A549 (cell line): ENCODE data around the gene TCF7L1. TPM values are rescaled to one million over a fixed set of nuclear protein-coding genes. Genes with fewer than 3 reads are reported as not detected.

Source experiments
- ATAC-seq, 2 experiments: fragments of 200-7000 bp in 1 of 2; fragments of >200 bp in 1 of 2; cut with Nextera tagmentation in 1 of 2; cut with Tn5 transposase in 1 of 2; 3 replicates each; pipeline versions ENCODE4 v1.8.0 to v1.9.1; 2018 to 2020; ENCODE audit warnings: mild to moderate bottlenecking in 1 of 2, moderate library complexity in 1 of 2
- CTCF ChIA-PET: fragments of 300-600 bp; sonication (Branson Sonifier 250); formaldehyde crosslinking; extraction: SDS; loops from one replicate; lab custom pipeline; 2021; ENCODE audit warnings: antibody characterized with exemption, inconsistent platforms; lab: Yijun Ruan, JAX
- POLR2A ChIA-PET: fragments of 350-600 bp; formaldehyde crosslinking; extraction: SDS; loops from one replicate; lab custom pipeline; 2021; ENCODE audit warnings: antibody characterized with exemption, inconsistent platforms; lab: Yijun Ruan, JAX
- DNase-seq, 2 experiments: peaks; one replicate each; pipeline versions ENCODE4 v3.0.0 to v3.0.0-alpha.2; 2011 to 2016; ENCODE audit warnings: low read depth in 1 of 2, low spot score in 1 of 2
- FAIRE-seq: peaks from 2 replicates; lab custom pipeline; 2011; peaks lifted over from hg19 to GRCh38; lab: Jason Lieb, UNC
- H3K27ac ChIP-seq, 2 experiments: fragments of >200 bp; sonication (Bioruptor Twin); formaldehyde crosslinking; 3 replicates each; pipeline ENCODE4 v1.5.1; 2016 to 2017
- H3K4me1 ChIP-seq: fragments of >200 bp; sonication (Bioruptor Twin); formaldehyde crosslinking; 3 replicates; pipeline ENCODE4 v1.6.1; 2016
- H3K4me2 ChIP-seq: fragments of >200 bp; sonication (Bioruptor Twin); formaldehyde crosslinking; 3 replicates; pipeline ENCODE4 v1.6.1; 2016
- H3K4me3 ChIP-seq: fragments of >200 bp; sonication (Bioruptor Twin); formaldehyde crosslinking; 3 replicates; pipeline ENCODE4 v1.5.1; 2016
- H3K9me3 ChIP-seq: fragments of >200 bp; sonication (Bioruptor Twin); formaldehyde crosslinking; 3 replicates; pipeline ENCODE4 v1.6.1; 2016
- BHLHE40 ChIP-seq: IDR thresholded peaks from 2 replicates; pipeline ENCODE4 v1.6.1; 2012; ENCODE audit warnings: low read depth, low read length, inconsistent platforms
- CBX8 ChIP-seq: fragments of 200-600 bp; sonication (generic); IDR thresholded peaks from 2 replicates; pipeline ENCODE4 v1.6.1; 2016
- CEBPB ChIP-seq, 2 experiments: fragments of >200 bp in 1 of 2; sonication (Bioruptor Twin) in 1 of 2; formaldehyde crosslinking in 1 of 2; IDR thresholded peaks; 2 replicates each; pipeline ENCODE4 v1.6.1; 2012 to 2016
- CHD2 ChIP-seq: fragments of 150-350 bp; IDR thresholded peaks from 2 replicates; pipeline ENCODE4 v1.6.1; 2014; ENCODE audit warnings: low read length; ENCODE audit not compliant: partially characterized antibody
- CHD4 ChIP-seq: fragments of 200-600 bp; sonication (generic); IDR thresholded peaks from 2 replicates; pipeline ENCODE4 v1.6.1; 2016; ENCODE audit warnings: antibody characterized with exemption, mild to moderate bottlenecking, borderline replicate concordance
- CTCF ChIP-seq: fragments of >200 bp; sonication (Bioruptor Twin); formaldehyde crosslinking; IDR thresholded peaks from 3 replicates; pipeline ENCODE4 v1.5.1; 2016
- EHF ChIP-seq: fragments of 250-450 bp; sonication (Bioruptor Pico); IDR thresholded peaks from 2 replicates; pipeline ENCODE4 v1.5.0; 2020; ENCODE audit warnings: mild to moderate bottlenecking
- EHMT2 ChIP-seq: fragments of 200-600 bp; sonication (generic); IDR thresholded peaks from 2 replicates; pipeline ENCODE4 v1.6.1; 2016; ENCODE audit warnings: antibody characterized with exemption, low read depth, mild to moderate bottlenecking, moderate library complexity
- FOXS1 ChIP-seq: fragments of 250-450 bp; sonication (Bioruptor Pico); IDR thresholded peaks from 2 replicates; pipeline ENCODE4 v1.5.0; 2020; ENCODE audit warnings: mild to moderate bottlenecking, moderate library complexity
- GATA3 ChIP-seq: IDR thresholded peaks from 2 replicates; pipeline ENCODE4 v1.6.1; 2012; ENCODE audit warnings: borderline replicate concordance
- HEYL ChIP-seq: fragments of 250-450 bp; sonication (Bioruptor Pico); IDR thresholded peaks from 2 replicates; pipeline ENCODE4 v1.8.0; 2021; ENCODE audit warnings: mild to moderate bottlenecking, moderate library complexity
- HOXA7 ChIP-seq: fragments of 250-450 bp; sonication (Bioruptor Pico); IDR thresholded peaks from 2 replicates; pipeline ENCODE4 v1.5.0; 2020; ENCODE audit warnings: mild to moderate bottlenecking, moderate library complexity
- HOXB13 ChIP-seq: fragments of 250-450 bp; sonication (Bioruptor Pico); IDR thresholded peaks from 2 replicates; pipeline ENCODE4 v1.5.0; 2020; ENCODE audit warnings: low read depth, mild to moderate bottlenecking, moderate library complexity
- HOXB5 ChIP-seq: fragments of 250-450 bp; sonication (Bioruptor Pico); IDR thresholded peaks from 2 replicates; pipeline ENCODE4 v1.5.0; 2020; ENCODE audit warnings: mild to moderate bottlenecking, moderate library complexity
- JUN ChIP-seq, 2 experiments: fragments of >200 bp; sonication (Bioruptor Twin); formaldehyde crosslinking; IDR thresholded peaks; 2 replicates in 1 of 2; 3 replicates in 1 of 2; pipeline ENCODE4 v1.6.1; 2016 to 2017
- JUNB ChIP-seq: fragments of >200 bp; sonication (Bioruptor Twin); formaldehyde crosslinking; IDR thresholded peaks from 2 replicates; pipeline ENCODE4 v1.6.1; 2016
- KDM1A ChIP-seq: fragments of 200-600 bp; sonication (generic); IDR thresholded peaks from 2 replicates; pipeline ENCODE4 v1.6.1; 2016; ENCODE audit warnings: low read depth, mild to moderate bottlenecking
- KDM5A ChIP-seq: fragments of 200-600 bp; sonication (generic); IDR thresholded peaks from 2 replicates; pipeline ENCODE4 v1.6.1; 2016; ENCODE audit warnings: antibody characterized with exemption, mild to moderate bottlenecking
- MAX ChIP-seq: IDR thresholded peaks from 2 replicates; pipeline ENCODE4 v1.6.1; 2012
- NPAS2 ChIP-seq: fragments of 250-450 bp; sonication (Bioruptor Pico); IDR thresholded peaks from 2 replicates; pipeline ENCODE4 v1.8.0; 2022; ENCODE audit warnings: mild to moderate bottlenecking, moderate library complexity, borderline replicate concordance
- NR3C1 ChIP-seq: fragments of >200 bp; sonication (Bioruptor Twin); formaldehyde crosslinking; IDR thresholded peaks from 3 replicates; pipeline ENCODE4 v1.6.1; 2017
- PBX3 ChIP-seq: IDR thresholded peaks from 2 replicates; pipeline ENCODE4 v1.6.1; 2012
- PHF8 ChIP-seq: fragments of 200-600 bp; sonication (generic); IDR thresholded peaks from 2 replicates; pipeline ENCODE4 v1.6.1; 2016; ENCODE audit warnings: low read depth, mild to moderate bottlenecking, antibody characterized with exemption, moderate library complexity, borderline replicate concordance
- POLR2A ChIP-seq: IDR thresholded peaks from 2 replicates; pipeline ENCODE4 v1.6.1; 2012; ENCODE audit warnings: mild to moderate bottlenecking, low read length
- POLR2AphosphoS2 ChIP-seq: conservative IDR thresholded peaks from 2 replicates; pipeline ENCODE4 v1.6.1; 2012; ENCODE audit warnings: low read length, improper control_type of control experiment, inconsistent platforms
- RAD21 ChIP-seq, 2 experiments: fragments of >200 bp in 1 of 2; sonication (Bioruptor Twin) in 1 of 2; formaldehyde crosslinking in 1 of 2; IDR thresholded peaks in 1 of 2; conservative IDR thresholded peaks in 1 of 2; 2 replicates in 1 of 2; 3 replicates in 1 of 2; pipeline ENCODE4 v1.6.1; 2012 to 2018; ENCODE audit warnings: inconsistent platforms in 1 of 2
- RARB ChIP-seq: fragments of 250-450 bp; sonication (Bioruptor Pico); IDR thresholded peaks from 2 replicates; pipeline ENCODE4 v1.8.0; 2021; ENCODE audit warnings: mild to moderate bottlenecking, moderate library complexity
- RCOR1 ChIP-seq: fragments of 150-350 bp; IDR thresholded peaks from 2 replicates; pipeline ENCODE4 v1.6.1; 2014; ENCODE audit warnings: antibody characterized with exemption, low read length, low read depth
- RFX5 ChIP-seq: fragments of 450-650 bp; IDR thresholded peaks from 2 replicates; pipeline ENCODE4 v1.7.1; 2014; ENCODE audit warnings: antibody characterized with exemption, mild to moderate bottlenecking, moderate library complexity
- RNF2 ChIP-seq: fragments of 200-600 bp; sonication (generic); IDR thresholded peaks from 2 replicates; pipeline ENCODE4 v1.6.1; 2016; ENCODE audit warnings: low read depth, mild to moderate bottlenecking, antibody characterized with exemption, moderate library complexity, borderline replicate concordance
- SREBF2 ChIP-seq: fragments of 450-650 bp; IDR thresholded peaks from 2 replicates; pipeline ENCODE4 v1.6.1; 2014; ENCODE audit warnings: mild to moderate bottlenecking, moderate library complexity
- USF2 ChIP-seq: fragments of 450-650 bp; IDR thresholded peaks from 2 replicates; pipeline ENCODE4 v1.6.1; 2014; ENCODE audit warnings: antibody characterized with exemption
- ZSCAN20 ChIP-seq: fragments of 250-450 bp; sonication (Bioruptor Pico); IDR thresholded peaks from 2 replicates; pipeline ENCODE4 v1.8.0; 2022; ENCODE audit warnings: mild to moderate bottlenecking, moderate library complexity
- WGBS: methylation state at CpG from one replicate; pipeline ENCODE4 v1.1.6; 2017; ENCODE audit errors: missing lambda C conversion rate; 5-methylcytosine and 5-hydroxymethylcytosine counted together
- polyA plus RNA-seq, 4 experiments: library from polyadenylated mRNA; depleted of rRNA in 3 of 4; stranded (reverse); fragments of >200 nt; fragmentation: RNase III in 1 of 4; extraction: RNeasy Plus Mini Kit Qiagen cat#74134 plus additional on column Dnase treatment in 1 of 4; gene quantifications; 2 replicates in 3 of 4; 3 replicates in 1 of 4; pipeline ENCODE4 v1.2.3, GENCODE V29; 2011 to 2017

Gene TCF7L1
- polyA plus RNA-seq, 2 of the 4 experiments (the other 2 are of a cell fraction) = 0.68 to 4.4 TPM

GRCh38 chr2:85231952-85232351 lies 98.8 kb downstream of the TCF7L1 start (continued):
- no peak for TF ChIP-seq NR3C1
- TF ChIP-seq KDM5A = no peak
- TF ChIP-seq HOXB5 (CRISPR knock-in tag) = no peak
- TF ChIP-seq KDM1A = no peak

GRCh38 chr2:85234868-85235267 lies 101.7 kb downstream of the TCF7L1 start:
- Histone ChIP-seq H3K4me2 (no peak overlapping the region), H3K4me3 (no peak overlapping the region), H3K27ac (no peak overlapping the region), H3K9me3 (no peaks in the 10 kb centered on the region), H3K4me1 (no peaks in the 10 kb centered on the region)
- WGBS = 91% methylated on average over 2 of the region's 2 CpGs
- DNase-seq = no peak
- ATAC-seq = no peak
- ChIA-PET CTCF (interaction anchor here (0.9 to 1.4 kb wide), 4 partner anchors 10 to 169 kb away, joined by 3 to 4 read pairs (median 3); no protein-coding TSS in a partner anchor), POLR2A (no interaction called here)
- no peak for TF ChIP-seq CBX8
- TF ChIP-seq MAX = no peak
- TF ChIP-seq KDM1A = no peak
- no peak for TF ChIP-seq RARB (CRISPR knock-in tag)
- TF ChIP-seq RNF2 = no peak
- TF ChIP-seq EHMT2 = no peak
- no peak for TF ChIP-seq CHD2
- TF ChIP-seq KDM5A = no peak
- no peak for TF ChIP-seq CTCF
- no peak for TF ChIP-seq SREBF2
- no peak for TF ChIP-seq RAD21 (conservative IDR thresholded peaks at IDR 0.05 in 1 of 2, IDR thresholded peaks at IDR 0.05 in 1 of 2)
- TF ChIP-seq GATA3 = no peak
- TF ChIP-seq RCOR1 = no peak
- no peak for TF ChIP-seq POLR2A
- TF ChIP-seq FOXS1 (CRISPR knock-in tag) = no peak
- TF ChIP-seq PHF8 = no peak
- no peak for FAIRE-seq

GRCh38 chr2:85235281-85235680 lies 102.1 kb downstream of the TCF7L1 start:
- H3K27ac ChIP-seq = no peak overlapping the region
- WGBS = 64% methylated on average over 5 of the region's 5 CpGs
- TF ChIP-seq HOXA7 (CRISPR knock-in tag) = no peak
- no peak for TF ChIP-seq ZSCAN20 (CRISPR knock-in tag)
- no peak for TF ChIP-seq RNF2
- no peak for TF ChIP-seq BHLHE40
- TF ChIP-seq CHD4 = no peak
- FAIRE-seq (no peak), ATAC-seq (no peak), DNase-seq (no peak)
- H3K4me2 ChIP-seq = no peak overlapping the region
- CTCF ChIA-PET = interaction anchor here (0.9 to 1.4 kb wide), 4 partner anchors 10 to 169 kb away, joined by 3 to 4 read pairs (median 3); no protein-coding TSS in a partner anchor
- no peaks in the 10 kb centered on the region for H3K4me1 ChIP-seq
- POLR2A ChIA-PET = no interaction called here
- H3K4me3 ChIP-seq = no peak overlapping the region
- no peaks in the 10 kb centered on the region for H3K9me3 ChIP-seq

- H3K4me2 ChIP-seq = no peak overlapping the region
- H3K9me3 ChIP-seq = no peaks in the 10 kb centered on the region
- H3K4me1 ChIP-seq = no peaks in the 10 kb centered on the region
- DNase-seq = no peak
- no peak overlapping the region for H3K4me3 ChIP-seq
- WGBS = 71% methylated on average over 3 of the region's 3 CpGs
- ChIA-PET POLR2A (no interaction called here), CTCF (interaction anchor here (0.6 to 0.8 kb wide), 2 partner anchors 164 to 170 kb away, joined by 3 to 5 read pairs; no protein-coding TSS in a partner anchor)
- no peak overlapping the region for H3K27ac ChIP-seq
- no peak for FAIRE-seq
- ATAC-seq = no peak
- TF ChIP-seq JUNB = no peak
- no peak for TF ChIP-seq HOXB13 (CRISPR knock-in tag)
- TF ChIP-seq EHF (CRISPR knock-in tag) = no peak
- TF ChIP-seq POLR2AphosphoS2 = no peak
- TF ChIP-seq RFX5 = no peak
- no peak for TF ChIP-seq NPAS2
- TF ChIP-seq JUN (IDR thresholded peaks at IDR 0.05) = no peak
- TF ChIP-seq CHD4 = no peak
- TF ChIP-seq PBX3 = no peak
- no peak for TF ChIP-seq USF2
- TF ChIP-seq HEYL = no peak
- TF ChIP-seq RARB (CRISPR knock-in tag) = no peak
- no peak for TF ChIP-seq CEBPB (IDR thresholded peaks at IDR 0.05)
Observed at GRCh38 chr2:85236084-85236483, 102.9 kb downstream of the TCF7L1 start.
